GM21529 (cell line): Measurements from ENCODE around the gene MARK4.

Experiments
- ATAC-seq: cut with Tn5 transposase; IDR thresholded peaks from one replicate; pipeline ENCODE4 v1.9.1; 2021; ENCODE audit not compliant: unreplicated experiment

Gene MARK4

GRCh38 chr19:45271098-45271734 is 20.1 kb downstream of the MARK4 start:
- ATAC-seq: no peak

GRCh38 chr19:45271735-45272108 is 20.7 kb downstream of the MARK4 start:
- ATAC-seq: no peak

- no peak for ATAC-seq
Measured at GRCh38 chr19:45273521-45273855, 22.4 kb downstream of the MARK4 start.

GRCh38 chr19:45275370-45275971 is 24.4 kb downstream of the MARK4 start:
- no peak for ATAC-seq

GRCh38 chr19:45276284-45276687 is 25.2 kb downstream of the MARK4 start:
- ATAC-seq: no peak

- ATAC-seq: no peak
Measured at GRCh38 chr19:45278087-45278486, 27.0 kb downstream of the MARK4 start.

- no peak for ATAC-seq
Measured at GRCh38 chr19:45279587-45280192, 28.6 kb downstream of the MARK4 start.

- no peak for ATAC-seq
Measured at GRCh38 chr19:45280471-45280961, 29.4 kb downstream of the MARK4 start.

GRCh38 chr19:45283443-45284033 is 32.5 kb downstream of the MARK4 start:
- no peak for ATAC-seq

GRCh38 chr19:45290381-45290931 is 39.4 kb downstream of the MARK4 start:
- no peak for ATAC-seq

GRCh38 chr19:45291834-45292233 is 40.8 kb downstream of the MARK4 start:
- ATAC-seq: no peak

GRCh38 chr19:45293682-45294081 is 42.6 kb downstream of the MARK4 start:
- ATAC-seq: no peak

GRCh38 chr19:45294291-45295029 is 43.4 kb downstream of the MARK4 start:
- ATAC-seq: no peak

- ATAC-seq: no peak
Measured at GRCh38 chr19:45295873-45296272, 44.8 kb downstream of the MARK4 start.

- no peak for ATAC-seq
Measured at GRCh38 chr19:45296355-45296754, 45.3 kb downstream of the MARK4 start.

GRCh38 chr19:45297674-45298073 is 46.6 kb downstream of the MARK4 start:
- no peak for ATAC-seq

GRCh38 chr19:45298264-45298663 is 47.2 kb downstream of the MARK4 start:
- ATAC-seq: no peak

GRCh38 chr19:45299719-45300118 is 48.6 kb downstream of the MARK4 start:
- no peak for ATAC-seq

GRCh38 chr19:45302416-45302815 is 51.3 kb downstream of the MARK4 start:
- no peak for ATAC-seq

- ATAC-seq: no peak
Measured at GRCh38 chr19:45303269-45304060, 52.4 kb downstream of the MARK4 start.
